SK-N-SH (cell line): ENCODE results near the gene HSF4. TPM values are rescaled to one million over a fixed set of nuclear protein-coding genes. Genes with fewer than 3 reads are reported as not detected.

ENCODE experiments used
- CTCF ChIA-PET: fragments of 300-600, 350-600 bp; formaldehyde crosslinking; extraction: SDS; loops from one replicate; lab custom pipeline; 2021; lab: Yijun Ruan, JAX
- POLR2A ChIA-PET: fragments of 350-600 bp; sonication (Branson Sonifier 250); formaldehyde crosslinking; extraction: SDS; loops from one replicate; lab custom pipeline; 2020; ENCODE audit warnings: antibody characterized with exemption, inconsistent platforms; lab: Yijun Ruan, JAX
- DNase-seq: peaks from one replicate; pipeline ENCODE4 v3.0.0; 2012
- H2AFZ ChIP-seq: fragments of 200-600 bp; sonication (generic); 2 replicates; pipeline ENCODE4 v1.8.1; 2016; ENCODE audit warnings: antibody characterized with exemption, mild to moderate bottlenecking, low read depth
- H3F3A ChIP-seq: fragments of 200-600 bp; sonication (generic); replicated peaks from 2 replicates; pipeline ENCODE3; 2016; ENCODE audit warnings: antibody characterized with exemption, mild to moderate bottlenecking; ENCODE audit not compliant: insufficient read depth
- H3K27ac ChIP-seq, 2 experiments: fragments of 200-500 bp in 1 of 2; fragments of 200-600 bp in 1 of 2; sonication (Bioruptor generic) in 1 of 2; sonication (generic), shearing (Covaris generic) in 1 of 2; 2 replicates each; pipeline versions ENCODE4 v1.5.1 to v1.6.1; 2014 to 2016; ENCODE audit warnings: low read depth in 2 of 2, inconsistent platforms in 1 of 2, low read length in 1 of 2, mild to moderate bottlenecking in 1 of 2, mixed read lengths in 1 of 2
- H3K27me3 ChIP-seq: fragments of 200-600 bp; sonication (generic), shearing (Covaris generic); 2 replicates; pipeline ENCODE4 v1.6.1; 2016; ENCODE audit warnings: mixed run types; ENCODE audit not compliant: insufficient read depth
- H3K36me3 ChIP-seq, 2 experiments: fragments of 200-500 bp in 1 of 2; fragments of 200-600 bp in 1 of 2; sonication (Bioruptor generic) in 1 of 2; sonication (generic) in 1 of 2; replicated peaks in 1 of 2; 2 replicates each; pipeline versions ENCODE3 to v1.5.1; 2014 to 2016; ENCODE audit warnings: low read length in 1 of 2, mild to moderate bottlenecking in 1 of 2; ENCODE audit not compliant: insufficient read depth in 2 of 2, control insufficient read depth in 1 of 2
- H3K4me1 ChIP-seq, 2 experiments: fragments of 200-500 bp in 1 of 2; fragments of 200-600 bp in 1 of 2; sonication (Bioruptor generic) in 1 of 2; sonication (generic), shearing (Covaris generic) in 1 of 2; 2 replicates each; pipeline versions ENCODE4 v1.5.1 to v1.6.1; 2014 to 2016; ENCODE audit warnings: low read depth in 1 of 2, low read length in 1 of 2, mixed run types in 1 of 2; ENCODE audit not compliant: insufficient read depth in 2 of 2, control insufficient read depth in 1 of 2
- H3K4me2 ChIP-seq: fragments of 200-600 bp; sonication (generic), shearing (Covaris generic); 2 replicates; pipeline ENCODE4 v1.6.1; 2017; ENCODE audit warnings: mixed run types
- H3K4me3 ChIP-seq, 2 experiments: fragments of 200-500 bp in 1 of 2; fragments of 200-600 bp in 1 of 2; sonication (Bioruptor generic) in 1 of 2; sonication (generic), shearing (Covaris generic) in 1 of 2; 2 replicates each; pipeline versions ENCODE4 v1.5.1 to v1.8.1; 2014 to 2016; ENCODE audit warnings: low read depth in 2 of 2, inconsistent platforms in 1 of 2, low read length in 1 of 2, mild to moderate bottlenecking in 1 of 2, mixed read lengths in 1 of 2, moderate library complexity in 1 of 2
- H3K79me2 ChIP-seq: fragments of 200-600 bp; sonication (generic); 2 replicates; pipeline ENCODE4 v1.8.1; 2017; ENCODE audit warnings: mild to moderate bottlenecking; ENCODE audit not compliant: insufficient read depth
- H3K9ac ChIP-seq: fragments of 200-600 bp; sonication (generic); 2 replicates; pipeline ENCODE4 v1.6.1; 2017; ENCODE audit warnings: mixed run types
- H3K9me2 ChIP-seq: fragments of 200-600 bp; sonication (generic); 2 replicates; pipeline ENCODE4 v1.6.1; 2017; ENCODE audit warnings: mixed run types
- H3K9me3 ChIP-seq: fragments of 200-600 bp; sonication (generic); 2 replicates; pipeline ENCODE4 v1.6.1; 2017; ENCODE audit warnings: mixed run types, mild to moderate bottlenecking, moderate library complexity
- H4K20me1 ChIP-seq: fragments of 200-600 bp; sonication (generic); 2 replicates; pipeline ENCODE4 v1.6.1; 2017; ENCODE audit warnings: mild to moderate bottlenecking, mixed run types; ENCODE audit not compliant: insufficient read depth
- CHD2 ChIP-seq: fragments of 150-350 bp; IDR thresholded peaks from 2 replicates; pipeline ENCODE4 v1.6.1; 2018; ENCODE audit warnings: low read length; ENCODE audit not compliant: partially characterized antibody
- EZH2phosphoT487 ChIP-seq: fragments of 200-600 bp; sonication (generic); IDR thresholded peaks from 2 replicates; pipeline ENCODE4 v1.6.1; 2017; ENCODE audit warnings: low read depth, mixed run types, mild to moderate bottlenecking, antibody characterized with exemption, moderate library complexity, borderline replicate concordance
- FOXJ3 ChIP-seq: sonication (generic); formaldehyde crosslinking; IDR thresholded peaks from 2 replicates; pipeline ENCODE4 v1.5.1; 2020; ENCODE audit warnings: mild to moderate bottlenecking, missing genetic modification reagents
- GATA2 ChIP-seq: sonication (generic); formaldehyde crosslinking; IDR thresholded peaks from 2 replicates; pipeline ENCODE4 v1.5.0; 2020; ENCODE audit warnings: mild to moderate bottlenecking, missing genetic modification reagents
- MEF2A ChIP-seq: IDR thresholded peaks from 2 replicates; pipeline ENCODE4 v1.4.0; 2012; ENCODE audit warnings: low read depth, borderline replicate concordance
- MXI1 ChIP-seq: IDR thresholded peaks from 2 replicates; pipeline ENCODE4 v1.6.1; 2012; ENCODE audit warnings: mild to moderate bottlenecking, low read depth, low read length, improper control_type of control experiment
- NFIC ChIP-seq: IDR thresholded peaks from 2 replicates; pipeline ENCODE4 v1.4.0; 2012; ENCODE audit warnings: borderline replicate concordance
- NRF1 ChIP-seq: IDR thresholded peaks from 2 replicates; pipeline ENCODE4 v1.6.1; 2012; ENCODE audit warnings: low read depth, mild to moderate bottlenecking, low read length
- TAF1 ChIP-seq: IDR thresholded peaks from 2 replicates; pipeline ENCODE4 v1.6.1; 2012; ENCODE audit warnings: low read depth, mild to moderate bottlenecking, low read length, moderate library complexity, borderline replicate concordance
- TCF12 ChIP-seq: IDR thresholded peaks from 2 replicates; pipeline ENCODE4 v1.4.0; 2012
- TEAD4 ChIP-seq: IDR thresholded peaks from 2 replicates; pipeline ENCODE4 v1.4.0; 2012; ENCODE audit warnings: mild to moderate bottlenecking, borderline replicate concordance; ENCODE audit not compliant: insufficient read depth
- WGBS: methylation state at CpG from one replicate; pipeline ENCODE4 v1.1.6; 2017; ENCODE audit warnings: low lambda C conversion rate; 5-methylcytosine and 5-hydroxymethylcytosine counted together
- polyA plus RNA-seq, 3 experiments: library from polyadenylated mRNA; depleted of rRNA; stranded (reverse); fragments of >200 nt; gene quantifications; 2 replicates each; pipeline ENCODE4 v1.2.3, GENCODE V29; 2012
- TF ChIP-seq, protein P1 (sequence below): IDR thresholded peaks from 2 replicates; pipeline ENCODE4 v1.6.1; 2012; ENCODE audit warnings: mild to moderate bottlenecking, low read depth, low read length, moderate library complexity
- TF ChIP-seq, protein P2 (sequence below): fragments of 150-350 bp; IDR thresholded peaks from 2 replicates; pipeline ENCODE4 v1.6.1; 2016; ENCODE audit warnings: mild to moderate bottlenecking, low read depth, low read length
- TF ChIP-seq, protein P3 (sequence below): fragments of 200-600 bp; sonication (generic); IDR thresholded peaks from 2 replicates; pipeline ENCODE4 v1.6.1; 2017; ENCODE audit warnings: antibody characterized with exemption, mild to moderate bottlenecking, moderate library complexity

The HSF4 gene
- polyA plus RNA-seq, 1 of the 3 experiments (the other 2 are of a cell fraction): 33.4 TPM

DNA sequence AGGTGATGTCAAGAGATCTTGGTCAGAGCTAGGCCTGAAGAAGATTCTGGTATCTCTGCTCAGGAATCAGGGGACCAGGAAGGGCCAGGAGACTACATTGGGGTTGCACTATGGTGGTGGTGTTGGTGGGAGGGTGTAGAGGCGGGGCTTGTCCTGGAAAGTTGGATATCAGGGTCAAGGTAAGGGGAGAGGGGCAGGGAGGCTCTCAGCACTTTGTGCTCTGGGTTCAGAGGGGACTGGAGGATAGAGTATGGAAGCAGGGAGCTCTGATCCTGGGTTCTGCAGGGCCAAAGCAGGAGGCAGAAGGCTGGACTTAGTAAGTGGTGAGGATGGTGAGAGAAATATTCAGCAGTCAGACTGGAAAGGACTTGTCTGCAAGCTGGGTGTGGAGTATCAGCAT lies 8.8 kb downstream of the HSF4 start:
- Histone ChIP-seq H3K27ac (peak overlapping the region; percentile 67 to 86), H3K4me2 (peak overlapping the region; percentile 86), H3K36me3 (peaks cover 6 to 8% of the 10 kb centered on the region in 2 experiments), H4K20me1 (peaks cover 10% of the 10 kb centered on the region)
- POLR2A ChIA-PET: interaction anchor here (0.7 to 3.8 kb wide), 8 partner anchors 10 to 787 kb away, joined by 3 to 37 read pairs (median 4); partner anchors contain the start of genes B3GNT9, HSF4, MATCAP1 and TMEM208
- TF ChIP-seq NRF1 (no peak), MXI1 (no peak), TAF1 (no peak), MEF2A (no peak), CHD2 (no peak), EZH2phosphoT487 (no peak), TEAD4 (no peak), FOXJ3 (CRISPR knock-in tag) (no peak), TCF12 (no peak), GATA2 (no peak), NFIC (no peak)
- TF ChIP-seq, protein P1, sequence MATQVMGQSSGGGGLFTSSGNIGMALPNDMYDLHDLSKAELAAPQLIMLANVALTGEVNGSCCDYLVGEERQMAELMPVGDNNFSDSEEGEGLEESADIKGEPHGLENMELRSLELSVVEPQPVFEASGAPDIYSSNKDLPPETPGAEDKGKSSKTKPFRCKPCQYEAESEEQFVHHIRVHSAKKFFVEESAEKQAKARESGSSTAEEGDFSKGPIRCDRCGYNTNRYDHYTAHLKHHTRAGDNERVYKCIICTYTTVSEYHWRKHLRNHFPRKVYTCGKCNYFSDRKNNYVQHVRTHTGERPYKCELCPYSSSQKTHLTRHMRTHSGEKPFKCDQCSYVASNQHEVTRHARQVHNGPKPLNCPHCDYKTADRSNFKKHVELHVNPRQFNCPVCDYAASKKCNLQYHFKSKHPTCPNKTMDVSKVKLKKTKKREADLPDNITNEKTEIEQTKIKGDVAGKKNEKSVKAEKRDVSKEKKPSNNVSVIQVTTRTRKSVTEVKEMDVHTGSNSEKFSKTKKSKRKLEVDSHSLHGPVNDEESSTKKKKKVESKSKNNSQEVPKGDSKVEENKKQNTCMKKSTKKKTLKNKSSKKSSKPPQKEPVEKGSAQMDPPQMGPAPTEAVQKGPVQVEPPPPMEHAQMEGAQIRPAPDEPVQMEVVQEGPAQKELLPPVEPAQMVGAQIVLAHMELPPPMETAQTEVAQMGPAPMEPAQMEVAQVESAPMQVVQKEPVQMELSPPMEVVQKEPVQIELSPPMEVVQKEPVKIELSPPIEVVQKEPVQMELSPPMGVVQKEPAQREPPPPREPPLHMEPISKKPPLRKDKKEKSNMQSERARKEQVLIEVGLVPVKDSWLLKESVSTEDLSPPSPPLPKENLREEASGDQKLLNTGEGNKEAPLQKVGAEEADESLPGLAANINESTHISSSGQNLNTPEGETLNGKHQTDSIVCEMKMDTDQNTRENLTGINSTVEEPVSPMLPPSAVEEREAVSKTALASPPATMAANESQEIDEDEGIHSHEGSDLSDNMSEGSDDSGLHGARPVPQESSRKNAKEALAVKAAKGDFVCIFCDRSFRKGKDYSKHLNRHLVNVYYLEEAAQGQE: no peak
- TF ChIP-seq, protein P2, sequence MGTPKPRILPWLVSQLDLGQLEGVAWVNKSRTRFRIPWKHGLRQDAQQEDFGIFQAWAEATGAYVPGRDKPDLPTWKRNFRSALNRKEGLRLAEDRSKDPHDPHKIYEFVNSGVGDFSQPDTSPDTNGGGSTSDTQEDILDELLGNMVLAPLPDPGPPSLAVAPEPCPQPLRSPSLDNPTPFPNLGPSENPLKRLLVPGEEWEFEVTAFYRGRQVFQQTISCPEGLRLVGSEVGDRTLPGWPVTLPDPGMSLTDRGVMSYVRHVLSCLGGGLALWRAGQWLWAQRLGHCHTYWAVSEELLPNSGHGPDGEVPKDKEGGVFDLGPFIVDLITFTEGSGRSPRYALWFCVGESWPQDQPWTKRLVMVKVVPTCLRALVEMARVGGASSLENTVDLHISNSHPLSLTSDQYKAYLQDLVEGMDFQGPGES: no peak
- TF ChIP-seq, protein P3, sequence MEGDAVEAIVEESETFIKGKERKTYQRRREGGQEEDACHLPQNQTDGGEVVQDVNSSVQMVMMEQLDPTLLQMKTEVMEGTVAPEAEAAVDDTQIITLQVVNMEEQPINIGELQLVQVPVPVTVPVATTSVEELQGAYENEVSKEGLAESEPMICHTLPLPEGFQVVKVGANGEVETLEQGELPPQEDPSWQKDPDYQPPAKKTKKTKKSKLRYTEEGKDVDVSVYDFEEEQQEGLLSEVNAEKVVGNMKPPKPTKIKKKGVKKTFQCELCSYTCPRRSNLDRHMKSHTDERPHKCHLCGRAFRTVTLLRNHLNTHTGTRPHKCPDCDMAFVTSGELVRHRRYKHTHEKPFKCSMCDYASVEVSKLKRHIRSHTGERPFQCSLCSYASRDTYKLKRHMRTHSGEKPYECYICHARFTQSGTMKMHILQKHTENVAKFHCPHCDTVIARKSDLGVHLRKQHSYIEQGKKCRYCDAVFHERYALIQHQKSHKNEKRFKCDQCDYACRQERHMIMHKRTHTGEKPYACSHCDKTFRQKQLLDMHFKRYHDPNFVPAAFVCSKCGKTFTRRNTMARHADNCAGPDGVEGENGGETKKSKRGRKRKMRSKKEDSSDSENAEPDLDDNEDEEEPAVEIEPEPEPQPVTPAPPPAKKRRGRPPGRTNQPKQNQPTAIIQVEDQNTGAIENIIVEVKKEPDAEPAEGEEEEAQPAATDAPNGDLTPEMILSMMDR: no peak
- TF ChIP-seq, all 33 proteins: peak for 0
- WGBS: 87% methylated on average over 1 of the region's 1 CpG
- H3K79me2 ChIP-seq: peaks cover 15% of the 10 kb centered on the region; the same call in 1 of the 2 replicates
- H3K4me1 ChIP-seq: peaks cover 39 to 57% of the 10 kb centered on the region in 2 experiments; a peak in 3 of 4 replicates
- no peak overlapping the region; the same call in 1 of the 2 replicates for H2AFZ ChIP-seq
- peak overlapping the region; percentile 48 for H3K9ac ChIP-seq
- no peaks in the 10 kb centered on the region for H3K9me3 ChIP-seq
- no peaks in the 10 kb centered on the region for H3K27me3 ChIP-seq
- H3K4me3 ChIP-seq: peak overlapping the region; percentile 45 to 60
- H3F3A ChIP-seq: peaks cover 39% of the 10 kb centered on the region
- DNase-seq: no peak
- CTCF ChIA-PET: interaction anchor here (1.0 to 5.1 kb wide), 8 partner anchors 10 to 220 kb away, joined by 3 to 26 read pairs (median 6); partner anchors contain the start of genes B3GNT9, FBXL8, MATCAP1 and TMEM208
- H3K9me2 ChIP-seq: no peaks in the 10 kb centered on the region
